NAMALWA (cell line): ENCODE data around the gene EGFL7.
A peak's percentile ranks its signal among the peaks of the same experiment; 100 is the strongest.

ENCODE experiments used
- DNase-seq: peaks from one replicate; pipeline ENCODE4 v3.0.0-alpha.2; 2015; ENCODE audit warnings: low spot score

Gene EGFL7

DNA sequence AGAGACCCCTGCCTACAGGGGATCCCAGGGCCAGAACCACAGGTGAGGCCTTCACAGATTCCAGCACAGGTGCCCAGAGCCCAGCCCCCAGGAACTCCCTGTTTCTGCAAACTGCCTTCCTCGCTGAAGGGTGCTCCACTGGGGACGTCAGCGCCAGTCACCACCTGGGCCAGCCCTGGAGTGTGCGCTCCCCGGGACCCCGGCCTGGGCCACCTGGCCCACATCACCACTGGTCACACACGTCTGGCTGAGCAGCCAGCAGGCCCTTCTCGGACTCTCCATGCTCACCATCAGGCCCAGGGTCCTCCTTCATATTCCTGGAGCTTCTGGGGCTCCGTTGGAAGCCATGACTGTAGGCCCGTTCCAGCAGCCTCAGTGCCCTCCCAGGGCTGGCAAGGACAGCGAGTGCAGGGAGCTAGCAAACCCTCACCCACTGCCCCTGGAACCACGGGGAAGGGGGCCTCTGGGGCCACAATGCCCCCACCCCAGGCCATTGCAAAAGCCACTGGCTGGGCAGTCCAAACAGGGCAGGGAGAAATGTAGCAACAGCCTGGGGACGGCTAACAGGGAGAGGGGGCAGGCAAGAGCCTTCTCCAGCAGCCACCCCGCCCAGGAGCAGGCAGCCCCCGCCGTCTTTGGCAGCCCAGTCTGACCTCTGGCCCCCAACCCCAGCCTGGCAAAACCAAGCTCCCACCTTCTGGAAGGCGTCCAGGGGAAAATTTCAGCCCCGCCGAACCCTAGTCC, 23.2 kb downstream of the EGFL7 start:
- no peak for DNase-seq

DNA sequence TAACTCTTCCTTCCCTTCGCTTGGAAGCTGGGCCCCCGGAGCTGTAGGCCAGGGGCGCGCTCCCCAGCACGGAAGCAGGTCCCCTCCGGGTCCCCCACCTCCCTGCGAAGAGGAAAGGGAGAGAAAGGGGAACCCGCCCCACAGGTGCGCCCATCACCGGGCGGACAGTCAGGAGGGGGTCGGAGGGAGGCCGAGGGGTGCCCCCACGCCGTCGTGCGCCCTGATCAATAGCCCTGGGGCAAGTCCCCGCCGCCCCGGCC, 23.7 kb downstream of the EGFL7 start:
- DNase-seq, result no peak

DNA sequence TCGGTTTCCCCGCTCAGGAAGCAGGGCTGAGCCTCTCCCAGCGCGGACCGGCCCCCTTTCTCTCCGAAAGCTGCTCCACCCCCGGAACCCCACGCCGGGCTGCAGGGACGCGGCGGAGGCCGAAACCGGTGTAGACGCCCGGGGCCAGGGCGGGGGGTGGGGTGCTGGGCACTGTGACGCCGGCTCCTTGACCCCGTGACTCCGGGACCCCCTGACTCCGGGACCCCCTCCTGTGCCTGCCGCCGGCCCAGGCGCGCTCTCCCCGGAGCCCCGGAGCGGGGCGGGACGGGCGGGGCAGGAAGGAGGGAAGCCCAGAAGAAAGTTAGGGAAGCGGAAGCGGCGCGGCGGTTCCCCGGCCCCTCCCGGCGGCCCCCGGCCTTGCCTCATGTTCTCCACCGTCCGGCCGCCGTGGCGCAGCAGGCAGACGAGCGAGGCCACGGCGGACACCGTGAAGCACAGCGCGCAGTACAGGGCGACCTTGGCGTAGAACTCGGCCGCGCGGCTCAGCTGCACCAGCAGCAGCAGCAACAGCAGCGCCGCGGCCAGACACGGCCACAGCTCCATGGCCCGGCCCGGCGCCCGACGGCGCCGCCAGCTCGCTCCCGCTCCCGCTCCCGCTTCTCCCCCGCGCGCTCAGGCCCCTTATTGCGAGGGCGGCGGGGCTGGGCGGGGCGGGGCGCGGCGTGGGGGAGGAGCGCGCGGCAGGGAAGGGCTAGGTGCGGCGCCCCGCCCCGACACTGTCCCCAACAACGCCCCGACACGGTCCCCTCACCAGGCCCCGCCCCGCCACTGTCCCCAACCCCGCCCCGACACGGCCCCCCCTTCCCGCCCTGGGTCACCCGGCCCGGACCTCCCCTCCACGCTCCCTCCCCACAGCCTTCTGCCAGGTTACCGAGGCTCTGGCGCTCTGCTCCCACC, 24.3 kb downstream of the EGFL7 start, which contains the start of gene AGPAT2:
Gene AGPAT2, minus strand, starts transcription at position 664 of the 918 bp plus-strand sequence. Its CDS starts 100 bp downstream, at position 564.
- peak; percentile 52 for DNase-seq

DNA sequence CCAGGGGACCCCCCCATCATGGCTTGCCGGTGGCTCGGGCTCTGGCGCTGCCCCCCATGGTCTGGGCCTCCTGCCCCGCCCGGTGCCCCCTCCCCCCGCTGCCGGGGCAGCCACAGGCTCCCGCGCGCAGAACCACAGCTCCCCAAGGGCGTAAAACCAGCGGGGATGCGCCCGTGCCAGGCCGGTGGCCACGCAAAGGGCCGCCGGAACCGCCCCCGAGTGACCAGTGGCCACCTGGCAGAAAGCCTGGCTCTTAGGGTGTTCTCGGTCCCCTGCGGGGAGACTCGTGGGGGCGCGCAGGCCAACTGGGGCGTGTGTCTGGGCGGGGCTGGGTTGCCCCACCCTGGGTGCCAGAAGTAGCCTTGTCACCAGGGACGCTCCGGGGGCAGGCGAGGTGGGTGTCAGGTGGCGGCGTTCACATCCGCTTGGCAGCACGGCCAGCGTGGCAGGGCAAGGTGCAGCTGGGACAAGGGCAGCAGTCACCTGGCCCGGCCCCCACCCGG, 25.1 kb downstream of the EGFL7 start:
- no peak for DNase-seq

DNA sequence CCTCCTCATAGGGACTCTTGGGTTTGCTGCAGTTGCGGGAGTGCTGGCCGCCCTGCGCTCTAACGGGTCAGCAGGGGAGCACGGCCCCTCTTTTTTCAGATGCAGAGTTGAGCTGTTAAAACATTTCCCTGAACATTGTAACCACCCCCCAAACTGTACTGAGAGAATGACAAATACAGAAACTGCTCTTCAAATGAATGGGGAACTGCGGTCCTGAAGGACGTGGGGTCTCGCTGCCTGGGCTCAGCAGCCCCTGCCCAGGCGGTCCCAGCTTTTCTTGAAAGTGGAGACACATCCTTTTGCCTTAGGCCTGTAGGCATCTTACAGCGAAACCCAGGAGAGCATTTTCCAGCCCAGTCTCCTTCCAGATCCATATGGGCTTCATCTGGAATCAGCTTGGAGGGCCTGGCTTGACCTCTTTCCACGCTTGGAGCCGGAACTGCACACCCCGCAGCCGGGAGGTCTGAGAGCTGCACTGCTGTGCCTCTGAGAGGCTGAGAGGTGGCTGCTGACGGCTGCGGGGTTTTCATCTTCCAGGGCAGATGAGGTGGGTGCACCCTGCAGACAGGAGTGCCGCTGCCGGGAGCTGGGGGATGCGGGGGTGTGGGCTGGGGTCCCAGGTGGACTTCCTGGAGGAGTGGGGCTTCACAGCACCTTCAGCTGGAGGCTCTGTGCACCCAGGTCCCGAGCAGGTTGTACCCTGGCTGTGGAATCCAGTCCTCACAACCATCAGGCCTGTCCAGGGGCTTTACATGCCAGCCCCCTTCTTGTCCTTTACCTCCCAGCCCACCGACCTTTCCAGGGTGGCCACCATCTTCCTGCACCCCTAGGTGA, 25.8 kb downstream of the EGFL7 start:
- no peak for DNase-seq

DNA sequence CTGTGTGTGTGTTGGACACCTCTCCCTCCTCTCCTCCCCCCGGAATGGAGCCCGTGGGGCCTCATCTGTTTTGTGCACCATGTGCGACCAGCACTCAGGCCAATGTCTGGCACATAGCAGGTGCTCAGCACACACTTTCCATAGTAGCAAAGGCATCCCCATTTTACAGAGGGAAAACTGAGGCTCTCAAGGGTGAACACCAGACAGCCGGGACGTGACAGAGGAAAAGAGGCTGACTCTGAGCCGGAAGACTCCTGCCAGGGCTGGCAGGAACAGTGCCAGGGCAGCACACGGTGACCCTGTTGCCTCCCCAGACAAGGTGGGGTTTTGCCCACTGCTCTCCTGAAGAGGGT, 26.4 kb downstream of the EGFL7 start:
- DNase-seq, result no peak

DNA sequence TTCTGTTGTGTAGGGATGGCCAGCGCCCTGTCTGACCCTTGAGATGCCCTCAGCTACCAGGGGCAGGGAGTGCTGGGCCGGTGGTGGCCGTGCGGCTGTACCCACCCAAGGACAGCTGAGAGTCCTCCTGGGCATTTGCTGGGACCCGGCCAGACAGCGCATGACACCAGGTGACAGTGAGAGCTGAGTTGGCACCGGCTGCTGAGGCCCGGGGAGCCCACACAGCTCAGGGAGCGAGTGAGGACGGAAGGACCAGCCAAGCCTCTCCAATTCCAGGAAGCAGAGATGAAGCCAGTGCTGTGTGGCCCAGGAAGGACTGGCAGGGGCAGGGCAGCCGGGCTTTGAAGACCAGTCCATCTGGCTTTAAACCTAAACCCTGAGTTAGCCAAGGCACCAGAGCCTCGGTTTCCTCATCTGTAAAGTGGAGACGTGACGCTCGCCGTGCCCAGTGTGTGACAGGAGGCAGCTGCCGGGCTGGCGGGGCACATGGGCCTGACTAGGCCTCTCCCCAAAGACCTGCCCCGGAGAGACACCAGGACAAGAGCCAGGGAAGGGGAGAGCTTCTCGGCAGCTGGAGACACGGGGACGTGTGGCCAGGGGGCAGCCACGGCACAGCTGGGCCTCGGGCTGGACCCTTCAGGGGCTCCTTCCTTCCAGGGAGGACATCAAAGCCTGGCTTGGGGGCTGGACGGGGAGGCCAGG, 27.5 kb downstream of the EGFL7 start:
- DNase-seq, result no peak

DNA sequence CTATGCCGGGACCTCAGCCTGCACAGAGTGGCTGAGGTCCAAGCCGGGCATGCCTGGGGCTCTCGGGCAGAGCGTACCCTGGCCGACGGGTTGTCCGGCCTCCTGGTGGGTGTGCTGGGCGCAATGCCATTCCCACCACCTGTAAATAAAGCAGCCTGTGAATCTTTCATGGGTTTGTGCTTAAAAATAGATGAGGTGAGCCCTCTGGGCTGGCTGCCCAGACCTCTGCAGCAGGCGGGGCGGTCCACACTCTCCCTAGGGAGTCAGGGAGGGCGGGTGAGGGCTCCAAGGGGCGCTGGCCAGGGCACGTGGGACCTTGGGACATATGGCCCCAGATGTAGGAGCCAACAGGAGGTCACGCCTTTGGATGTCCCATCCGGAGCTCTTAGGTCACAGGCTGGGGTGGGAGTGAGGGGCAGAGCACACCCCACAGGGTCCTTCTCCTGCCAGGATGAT, 28.1 kb downstream of the EGFL7 start:
- DNase-seq, result no peak

DNA sequence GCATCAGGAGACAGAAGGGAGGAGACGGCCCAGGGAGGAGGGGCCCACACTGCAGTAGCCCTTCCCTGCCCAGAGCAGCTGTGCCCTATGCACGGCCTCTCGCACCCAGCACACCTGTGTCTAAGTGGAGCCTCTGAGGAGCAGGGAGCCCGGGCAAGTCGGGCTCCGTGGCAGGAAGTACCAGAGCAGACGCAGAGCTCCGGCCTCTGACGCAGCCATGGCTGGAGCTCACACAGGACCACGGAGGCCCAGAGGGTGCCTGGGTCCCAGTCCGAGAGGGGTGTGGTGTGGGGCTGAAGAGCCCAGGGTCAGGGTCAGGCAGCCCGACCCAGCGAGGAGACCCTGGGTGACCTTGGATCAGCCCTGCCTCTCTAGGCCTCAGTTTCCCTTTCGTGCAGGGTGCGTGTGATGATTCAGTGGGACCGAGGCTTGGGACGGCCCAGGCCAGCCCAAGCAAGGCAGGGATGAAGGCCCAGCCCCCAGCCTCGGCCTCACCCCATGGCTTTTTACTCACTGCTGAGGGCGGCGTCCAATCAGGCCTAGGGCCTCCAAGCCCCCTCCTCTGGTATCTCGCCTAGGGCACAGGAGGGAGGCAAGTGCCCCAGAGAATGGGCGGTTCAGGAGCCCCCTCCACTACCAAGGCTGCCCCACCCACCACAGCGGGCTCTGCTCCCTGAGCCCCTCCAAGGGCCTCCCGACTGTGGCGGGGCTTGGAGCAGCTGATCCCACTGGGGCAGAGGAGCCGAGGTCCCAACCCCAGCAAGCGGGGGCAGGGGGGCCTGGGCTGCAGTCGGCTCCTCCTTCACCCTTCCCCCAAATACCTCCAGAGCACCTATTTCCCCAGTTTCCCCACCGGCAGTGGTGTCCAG, 28.8 kb downstream of the EGFL7 start:
- DNase-seq, result no peak

DNA sequence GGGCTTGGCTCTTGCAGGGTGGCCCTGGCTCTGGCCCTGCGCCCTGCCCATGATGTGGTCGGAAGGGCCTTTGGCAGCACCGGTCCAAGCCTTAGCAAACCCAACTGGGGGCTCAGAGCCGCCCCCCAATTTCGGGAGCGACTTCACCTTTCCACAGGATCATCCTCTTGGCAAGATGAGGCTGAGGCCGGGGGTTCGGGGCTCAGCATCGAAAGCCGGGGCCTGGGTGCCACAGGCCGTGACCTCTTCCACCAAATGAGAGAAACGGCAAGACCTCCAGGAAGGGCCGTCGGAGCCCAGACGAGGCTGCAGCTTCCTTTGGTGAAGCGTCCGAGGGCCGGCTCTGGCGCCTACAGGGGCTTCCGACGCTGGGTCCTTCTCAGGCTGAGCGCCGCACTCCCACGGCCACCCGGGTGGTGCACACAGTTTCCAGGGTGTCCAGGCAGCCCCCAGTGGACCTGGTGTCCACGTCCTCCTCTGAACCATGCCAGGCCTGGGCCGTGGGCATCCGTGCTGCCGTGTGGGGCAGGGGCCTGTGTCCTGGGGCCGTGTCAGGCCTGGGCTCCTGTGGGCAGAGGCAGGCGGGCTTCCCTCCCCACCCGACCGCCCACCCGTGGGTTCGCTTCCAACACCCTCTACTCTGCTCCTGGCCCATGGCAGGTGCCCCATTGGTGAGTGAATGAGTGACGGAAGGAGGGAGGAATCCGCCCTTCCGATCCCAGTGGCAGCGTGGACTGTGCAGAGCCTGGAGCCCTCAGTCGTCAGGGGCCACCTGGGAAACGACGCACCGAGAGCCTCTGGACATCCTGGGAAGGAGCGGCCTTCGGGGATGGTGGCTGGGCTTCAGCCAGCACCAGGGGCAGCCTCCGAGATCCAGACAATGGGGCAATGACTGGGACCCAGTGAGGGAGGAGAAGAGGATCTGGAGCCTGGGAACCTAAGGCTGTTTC, 29.7 kb downstream of the EGFL7 start:
- no peak for DNase-seq

DNA sequence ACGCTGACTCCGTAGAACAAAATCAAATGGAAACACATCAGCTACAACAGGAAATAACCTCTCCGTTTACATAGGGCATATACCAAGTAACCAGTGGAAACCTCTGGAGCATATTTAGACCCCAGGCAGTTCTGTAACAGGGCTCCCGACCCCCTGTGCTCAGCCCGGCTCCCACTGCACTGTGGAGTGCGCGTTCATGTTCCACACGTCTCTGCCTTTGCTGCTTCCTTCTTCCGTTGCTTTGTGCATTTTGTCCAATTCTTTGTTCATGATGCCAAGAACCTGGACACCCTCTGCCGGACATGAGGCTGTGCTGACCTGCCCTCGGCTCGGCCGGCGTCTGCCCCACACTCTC, 30.4 kb downstream of the EGFL7 start:
- no peak for DNase-seq

DNA sequence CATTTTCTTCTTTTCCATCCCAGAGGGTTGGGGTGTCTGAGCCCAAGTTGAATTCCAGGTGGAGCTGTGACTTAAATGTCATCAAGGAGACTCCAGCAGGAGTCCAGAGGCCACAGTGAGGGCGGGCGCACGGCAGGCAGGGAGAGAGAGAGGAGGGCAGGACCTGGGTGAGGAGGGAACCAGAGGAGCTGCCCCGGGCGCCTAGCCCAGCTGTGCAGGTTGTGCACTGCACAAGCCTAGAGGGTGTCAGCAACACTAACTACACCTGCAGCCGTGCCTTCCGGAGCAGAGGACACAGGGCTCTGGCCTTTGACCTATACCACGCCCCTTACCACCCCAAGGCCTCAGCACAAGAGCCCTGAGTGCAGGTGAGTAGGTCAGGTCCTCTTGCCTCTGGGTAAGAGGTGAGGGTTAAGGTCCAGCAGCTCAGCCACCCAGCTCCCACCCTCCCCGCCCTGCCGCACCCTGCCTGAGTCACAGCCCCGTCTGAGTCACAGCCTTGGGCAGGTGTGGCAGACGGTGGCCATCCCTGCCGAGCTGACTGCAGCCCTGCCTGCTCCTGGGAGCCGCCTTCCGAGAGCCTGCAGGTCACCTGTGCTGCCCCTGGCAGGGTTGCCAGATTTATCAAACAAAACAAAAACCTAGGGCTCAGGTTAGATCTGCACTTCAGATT, 30.9 kb downstream of the EGFL7 start:
- no peak for DNase-seq

DNA sequence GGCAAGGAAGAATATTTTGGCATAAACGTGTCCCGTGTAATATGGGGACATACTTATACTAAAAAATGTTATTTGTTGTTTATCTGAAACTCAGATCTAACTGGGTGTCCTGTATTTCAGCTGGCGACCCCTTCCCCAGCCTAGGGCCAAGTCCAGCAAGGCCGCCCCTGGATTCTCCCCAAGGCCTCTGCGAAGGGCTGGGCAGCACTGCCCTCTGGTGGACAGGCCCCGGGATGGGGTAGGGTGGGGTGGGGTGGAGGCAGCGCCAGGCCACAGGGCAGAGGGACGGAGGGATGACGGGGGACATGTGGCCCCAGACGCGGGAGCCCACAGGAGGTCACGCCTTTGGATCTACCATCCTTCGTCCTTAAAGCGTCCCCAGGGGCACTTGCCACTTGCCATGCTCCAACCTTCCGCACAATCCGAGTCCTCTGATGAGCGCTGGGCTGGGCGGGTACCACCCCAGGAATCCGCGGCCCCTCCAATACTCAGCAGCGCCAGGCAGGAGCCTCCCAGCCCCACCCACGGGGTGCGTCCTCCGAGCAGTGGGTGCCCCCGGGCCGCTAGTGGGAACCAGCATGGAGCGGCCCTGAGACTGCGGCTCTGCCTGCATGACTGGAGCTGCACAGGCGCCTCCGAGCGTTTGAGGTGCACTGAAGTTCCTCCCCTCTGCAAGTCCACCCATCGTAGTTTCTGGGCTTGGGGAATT, 31.6 kb downstream of the EGFL7 start:
- peak; percentile 41 for DNase-seq

DNA sequence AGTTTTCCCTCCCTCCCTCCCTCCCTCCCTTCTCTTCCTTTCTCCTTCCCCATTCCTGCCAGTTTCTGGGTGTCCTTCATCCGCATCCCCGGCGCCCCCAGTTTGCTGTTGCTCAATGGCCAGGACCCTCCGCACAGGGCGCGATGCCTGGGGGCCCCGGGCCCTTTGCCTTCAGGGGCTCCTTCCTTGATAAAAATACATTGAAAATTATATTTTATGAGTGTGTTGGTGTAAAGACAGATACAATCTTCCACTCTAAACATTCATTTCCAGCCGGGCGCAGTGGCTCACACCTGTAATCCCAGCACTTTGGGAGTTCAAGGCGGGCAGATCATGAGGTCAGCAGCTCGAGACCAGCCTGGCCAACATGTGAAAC, 32.1 kb downstream of the EGFL7 start:
- DNase-seq, result no peak

DNA sequence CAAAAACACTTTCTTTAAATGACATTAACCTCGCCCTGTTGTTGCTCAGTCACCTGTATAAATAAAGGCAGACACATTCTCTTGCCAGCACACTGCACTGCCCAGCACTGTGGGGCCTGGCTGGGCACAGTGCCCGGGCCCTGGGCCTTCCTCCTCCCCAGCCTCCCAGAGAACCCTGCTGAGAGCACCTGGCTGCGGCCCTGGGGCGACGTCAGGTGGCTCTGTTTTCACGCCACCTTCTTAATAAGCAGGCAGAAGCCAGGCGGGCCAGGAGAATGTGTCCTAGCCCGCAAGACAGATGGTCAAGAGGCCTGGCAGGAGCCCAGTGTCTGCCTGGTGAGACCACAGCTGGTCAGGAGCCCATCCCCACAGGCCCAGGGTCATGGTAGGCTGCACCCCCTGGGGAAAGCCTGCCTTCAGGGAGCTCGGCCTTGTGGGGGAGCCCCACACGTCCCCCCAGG, 32.7 kb downstream of the EGFL7 start:
- no peak for DNase-seq

DNA sequence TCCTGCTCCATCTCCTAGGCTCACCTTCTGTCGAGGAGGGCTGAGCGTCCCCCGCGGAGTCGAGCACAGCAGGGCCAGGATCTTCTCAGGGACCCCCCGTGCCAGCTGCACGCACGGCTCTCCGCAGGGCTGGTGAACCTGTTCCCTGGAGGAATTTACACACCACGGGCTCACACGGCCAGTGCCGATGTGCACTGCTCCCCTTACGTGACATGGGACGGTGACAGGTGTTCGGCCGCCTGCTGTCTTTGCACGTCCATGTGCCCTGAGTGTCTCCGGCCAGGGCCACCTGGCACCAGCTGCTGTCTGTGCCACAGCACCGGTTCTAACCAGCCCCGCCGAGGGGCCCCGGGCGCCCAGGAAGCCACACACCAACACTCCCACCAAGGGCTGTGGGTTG, 33.2 kb downstream of the EGFL7 start:
- DNase-seq, result no peak

DNA sequence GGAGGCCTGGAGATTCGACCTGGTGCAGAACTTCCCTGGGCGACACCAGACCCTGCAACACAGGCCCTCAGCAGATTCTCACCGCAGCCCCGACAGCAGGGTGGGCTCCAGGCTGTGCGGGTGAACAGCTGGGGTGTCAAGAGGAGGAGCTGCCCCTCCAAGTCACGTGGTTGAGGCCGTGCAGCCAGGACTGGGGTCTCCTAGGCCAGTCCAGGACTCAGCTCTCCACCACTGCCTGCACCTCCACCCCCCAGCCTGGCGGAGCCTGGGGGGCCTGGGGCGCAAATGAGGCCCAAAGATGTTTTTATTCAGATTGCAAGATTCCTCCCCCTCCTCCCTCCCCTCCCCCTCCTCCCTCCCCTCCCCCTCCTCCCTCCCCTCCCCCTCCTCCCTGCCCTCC, 33.8 kb downstream of the EGFL7 start:
- DNase-seq, result no peak

DNA sequence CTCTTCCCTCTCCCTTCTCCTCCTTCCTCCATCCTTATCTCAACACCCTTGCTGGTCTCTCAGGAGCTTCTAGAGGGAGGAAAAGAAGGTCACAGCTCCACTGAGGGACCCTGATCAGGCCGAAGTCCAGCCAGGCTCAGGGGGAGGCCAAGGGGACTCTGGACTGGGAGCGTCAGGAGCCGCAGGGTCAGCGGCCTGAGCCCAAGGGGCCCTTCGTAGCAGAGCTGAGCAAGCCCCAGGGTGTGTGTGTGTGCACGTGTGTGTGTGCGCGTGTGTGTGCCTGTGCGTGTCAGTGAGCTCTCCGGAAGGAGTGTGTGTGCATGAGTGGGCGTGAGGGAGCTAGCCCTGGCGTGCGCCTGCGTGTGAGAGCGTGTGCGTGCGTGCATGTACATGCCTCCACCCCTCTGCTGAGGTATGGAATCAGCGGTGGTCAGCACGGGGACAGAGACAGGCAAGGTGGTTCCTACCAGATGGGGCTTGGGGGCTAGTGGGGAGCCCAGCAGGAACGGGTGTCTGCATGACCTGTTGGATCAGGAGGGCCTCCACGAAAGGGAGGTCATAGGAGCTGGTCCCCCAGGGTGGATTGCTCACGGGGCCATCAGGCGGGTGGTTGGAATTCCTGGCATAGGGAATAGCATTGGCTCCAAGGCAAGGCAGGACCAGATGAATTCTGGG, 34.6 kb downstream of the EGFL7 start:
- DNase-seq, result no peak
